ENCODE results near the gene ZNF853.

GRCh38 chr7:6656413-6656812, 41.0 kb downstream of the ZNF853 start:
- TF ChIP-seq CTCF (conservative IDR thresholded peaks at IDR 0.05; ENCODE audit: low read length): no peak
- no peak for TF ChIP-seq EZH2phosphoT487 (IDR thresholded peaks at IDR 0.05; ENCODE audit: borderline replicate concordance, low read depth, low read length)

All from OCI-LY7 (cell line).